ENCODE measurements around the gene GLRB. TPM values are rescaled to one million over a fixed set of nuclear protein-coding genes. Genes with fewer than 3 reads are reported as not detected.

The GLRB gene
- total RNA-seq, 4 donors from 2014 or later: 1.6 to 5.8 (median 2.7) TPM

- ATAC-seq: no peak
- Histone ChIP-seq H3K27me3 (no peaks in the 10 kb centered on the region), H3K4me3 (no peak overlapping the region), H3K9me3 (no peaks in the 10 kb centered on the region), H3K36me3 (no peaks in the 10 kb centered on the region), H3K4me1 (no peaks in the 10 kb centered on the region), H3K27ac (no peak overlapping the region)
- TF ChIP-seq CTCF (IDR thresholded peaks at IDR 0.05) (no peak), EP300 (IDR thresholded peaks at IDR 0.05) (no peak), POLR2A (IDR thresholded peaks at IDR 0.05) (no peak), POLR2AphosphoS5 (IDR thresholded peaks at IDR 0.05) (no peak)
- 100% methylated on average over 1 of the region's 1 CpG for WGBS, 2 donors (ENCODE audit: low coverage in 1 of 2)
These were observed 20.5 kb downstream of the GLRB start for GRCh38 chr4:157096439-157096838.

DNA sequence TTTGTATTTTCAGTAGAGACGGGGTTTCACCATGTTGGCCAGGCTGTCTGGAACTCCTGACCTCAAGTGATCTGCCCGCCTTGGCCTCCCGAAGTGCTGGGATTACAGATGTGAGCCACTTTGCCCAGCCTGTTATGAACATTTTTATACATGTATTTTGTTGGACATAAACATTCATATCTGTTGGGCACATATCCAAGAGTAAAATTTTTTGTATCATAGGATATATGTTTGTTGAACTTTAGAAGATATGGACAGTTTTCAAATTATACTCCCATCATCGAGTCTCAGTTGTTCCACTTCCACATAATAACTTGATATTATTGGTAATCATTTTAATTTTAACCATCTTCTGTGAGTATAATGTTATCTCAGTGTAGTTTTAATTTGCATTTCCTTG is 23.6 kb downstream of the GLRB start:
- Histone ChIP-seq H3K27me3 (no peaks in the 10 kb centered on the region), H3K9me3 (no peaks in the 10 kb centered on the region), H3K36me3 (no peaks in the 10 kb centered on the region), H3K4me3 (no peak overlapping the region), H3K27ac (no peak overlapping the region), H3K4me1 (no peaks in the 10 kb centered on the region)
- WGBS, 2 donors (ENCODE audit: low coverage in 1 of 2): 78 to 84% methylated on average over 1 to 3 of the region's 4 CpGs
- ATAC-seq: no peak
- TF ChIP-seq POLR2AphosphoS5 (IDR thresholded peaks at IDR 0.05): no peak
- TF ChIP-seq EP300 (IDR thresholded peaks at IDR 0.05): no peak
- TF ChIP-seq CTCF (IDR thresholded peaks at IDR 0.05): no peak
- TF ChIP-seq POLR2A (IDR thresholded peaks at IDR 0.05): no peak

DNA sequence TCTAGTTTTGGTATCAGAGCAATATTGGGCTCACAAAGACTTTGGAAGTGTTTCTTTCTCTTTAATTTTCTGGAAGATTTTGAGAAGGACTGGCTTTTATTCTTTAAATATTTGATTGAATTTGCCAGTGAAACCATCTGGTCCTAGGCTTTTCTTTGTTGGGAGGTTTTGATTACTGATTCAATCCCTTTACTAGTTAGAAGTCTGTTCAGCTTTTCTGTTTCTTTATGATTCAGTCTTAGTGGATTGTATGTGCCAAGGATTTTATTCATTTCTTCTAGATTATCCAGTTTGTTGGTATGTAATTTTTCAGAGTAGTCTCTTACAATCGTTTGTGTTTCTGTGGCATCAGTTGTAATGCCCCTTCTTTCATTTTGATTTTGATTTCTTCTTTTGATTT is 28.6 kb downstream of the GLRB start:
- no peak for ATAC-seq
- Histone ChIP-seq H3K27me3 (no peaks in the 10 kb centered on the region), H3K4me3 (no peak overlapping the region), H3K4me1 (no peaks in the 10 kb centered on the region), H3K9me3 (peaks cover 0 to 10% (median 0%) of the 10 kb centered on the region in 3 donors), H3K36me3 (no peaks in the 10 kb centered on the region), H3K27ac (no peak overlapping the region)
- TF ChIP-seq POLR2AphosphoS5 (IDR thresholded peaks at IDR 0.05): no peak
- no peak for TF ChIP-seq CTCF (IDR thresholded peaks at IDR 0.05)
- TF ChIP-seq EP300 (IDR thresholded peaks at IDR 0.05): no peak
- no peak for TF ChIP-seq POLR2A (IDR thresholded peaks at IDR 0.05)
- WGBS, 2 donors (ENCODE audit: low coverage in 1 of 2): 56 to 100% methylated on average over 1 of the region's 1 CpG

DNA sequence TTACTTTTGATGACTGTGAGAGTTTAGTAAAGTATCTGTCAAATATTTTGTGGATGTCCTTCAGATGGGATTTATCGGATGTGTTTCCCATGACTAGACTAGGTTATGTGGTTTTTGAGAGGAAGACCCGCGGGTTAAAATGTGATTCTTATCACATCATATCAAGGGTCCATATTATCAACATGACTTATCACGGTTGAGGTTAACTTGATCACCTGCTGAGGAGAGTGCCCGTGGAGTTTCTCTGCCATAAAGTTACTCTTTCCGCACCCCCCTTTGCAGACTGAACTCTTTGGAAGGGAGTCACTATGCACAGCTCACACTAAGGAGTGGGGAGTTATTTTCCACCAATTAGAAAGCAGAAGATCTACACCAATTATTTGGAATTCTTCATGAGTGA is 38.7 kb downstream of the GLRB start:
- Histone ChIP-seq H3K4me3 (no peak overlapping the region), H3K36me3 (no peaks in the 10 kb centered on the region), H3K9me3 (no peaks in the 10 kb centered on the region), H3K4me1 (no peaks in the 10 kb centered on the region), H3K27me3 (no peaks in the 10 kb centered on the region), H3K27ac (no peak overlapping the region)
- no peak for TF ChIP-seq POLR2A (IDR thresholded peaks at IDR 0.05)
- no peak for TF ChIP-seq POLR2AphosphoS5 (IDR thresholded peaks at IDR 0.05)
- TF ChIP-seq CTCF (IDR thresholded peaks at IDR 0.05): no peak
- no peak for TF ChIP-seq EP300 (IDR thresholded peaks at IDR 0.05)
- WGBS, 2 donors (ENCODE audit: low coverage in 1 of 2): 91 to 97% methylated on average over 5 to 6 of the region's 6 CpGs
- ATAC-seq: no peak

GRCh38 chr4:157115613-157116335 is 39.8 kb downstream of the GLRB start:
- ATAC-seq: no peak
- H3K27me3 ChIP-seq: no peaks in the 10 kb centered on the region
- WGBS, 2 donors (ENCODE audit: low coverage in 1 of 2): 71 to 86% methylated on average over 3 of the region's 3 CpGs

More at GRCh38 chr4:157115613-157116335, 39.8 kb downstream of the GLRB start:
- TF ChIP-seq POLR2AphosphoS5 (IDR thresholded peaks at IDR 0.05): no peak
- no peak for TF ChIP-seq POLR2A (IDR thresholded peaks at IDR 0.05)
- no peak for TF ChIP-seq CTCF (IDR thresholded peaks at IDR 0.05)
- no peak for TF ChIP-seq EP300 (IDR thresholded peaks at IDR 0.05)
- Histone ChIP-seq H3K4me1 (no peaks in the 10 kb centered on the region), H3K27ac (no peak overlapping the region), H3K36me3 (no peaks in the 10 kb centered on the region), H3K9me3 (no peaks in the 10 kb centered on the region), H3K4me3 (no peak overlapping the region)

All from gastroesophageal sphincter (tissue), 4 donors.